M059J (cell line): ENCODE data around the gene FLG2. TPM values are rescaled to one million over a fixed set of nuclear protein-coding genes. Genes with fewer than 3 reads are reported as not detected.

Source experiments
- DNase-seq: peaks from one replicate; pipeline ENCODE4 v3.0.0-alpha.2; 2012; ENCODE audit warnings: low read depth
- total RNA-seq: library from RNA; depleted of rRNA; stranded (reverse); fragments of >200 nt; shearing (Covaris generic); gene quantifications from 2 replicates; pipeline ENCODE4 v1.2.3, GENCODE V29; 2014; rRNA removed

Gene FLG2
- not detected in 2 replicates for total RNA-seq

DNA sequence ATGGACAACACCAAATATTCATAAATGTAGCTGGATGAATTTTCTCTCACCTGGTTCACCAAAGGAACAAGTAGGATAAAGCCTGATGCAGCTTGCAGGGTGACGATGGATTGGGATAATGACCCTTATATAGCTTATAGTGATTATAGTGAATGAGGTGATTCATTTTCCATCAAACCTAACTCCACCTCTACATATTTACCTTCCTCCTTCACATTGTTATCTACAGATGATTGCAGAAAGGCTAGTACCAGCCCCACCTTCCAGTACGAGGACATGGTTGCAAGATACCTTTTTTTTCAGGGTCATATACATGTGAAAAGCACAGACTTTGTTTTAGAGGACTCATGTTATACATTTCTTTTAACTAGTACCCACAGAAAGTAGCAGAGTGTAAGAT lies at the start of gene FLG2:
Gene FLG2, minus strand, starts transcription at position 101 of the 400 bp plus-strand sequence. CDS start 1,122 bp downstream, outside the sequence.
- no peak for DNase-seq

DNA sequence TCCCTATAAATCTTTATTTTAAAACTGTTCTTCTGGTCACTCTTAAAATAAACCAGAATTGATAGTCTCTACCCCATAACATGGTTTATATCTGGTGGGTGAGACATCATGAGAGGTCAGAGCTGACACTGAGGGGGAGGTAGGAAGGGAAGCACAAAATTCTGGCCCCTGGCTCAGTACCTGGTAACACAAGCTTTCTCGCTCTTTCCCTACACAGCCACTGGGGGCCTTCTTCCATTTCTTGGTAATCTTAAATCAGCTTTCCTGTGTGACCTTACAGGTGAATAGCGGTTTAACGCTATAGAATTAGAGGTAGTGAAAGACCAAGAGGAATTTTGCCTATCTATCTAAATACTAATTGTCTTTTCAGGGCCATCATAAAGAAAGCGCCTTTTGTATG lies 48.9 kb upstream of the FLG2 start:
- no peak for DNase-seq

DNA sequence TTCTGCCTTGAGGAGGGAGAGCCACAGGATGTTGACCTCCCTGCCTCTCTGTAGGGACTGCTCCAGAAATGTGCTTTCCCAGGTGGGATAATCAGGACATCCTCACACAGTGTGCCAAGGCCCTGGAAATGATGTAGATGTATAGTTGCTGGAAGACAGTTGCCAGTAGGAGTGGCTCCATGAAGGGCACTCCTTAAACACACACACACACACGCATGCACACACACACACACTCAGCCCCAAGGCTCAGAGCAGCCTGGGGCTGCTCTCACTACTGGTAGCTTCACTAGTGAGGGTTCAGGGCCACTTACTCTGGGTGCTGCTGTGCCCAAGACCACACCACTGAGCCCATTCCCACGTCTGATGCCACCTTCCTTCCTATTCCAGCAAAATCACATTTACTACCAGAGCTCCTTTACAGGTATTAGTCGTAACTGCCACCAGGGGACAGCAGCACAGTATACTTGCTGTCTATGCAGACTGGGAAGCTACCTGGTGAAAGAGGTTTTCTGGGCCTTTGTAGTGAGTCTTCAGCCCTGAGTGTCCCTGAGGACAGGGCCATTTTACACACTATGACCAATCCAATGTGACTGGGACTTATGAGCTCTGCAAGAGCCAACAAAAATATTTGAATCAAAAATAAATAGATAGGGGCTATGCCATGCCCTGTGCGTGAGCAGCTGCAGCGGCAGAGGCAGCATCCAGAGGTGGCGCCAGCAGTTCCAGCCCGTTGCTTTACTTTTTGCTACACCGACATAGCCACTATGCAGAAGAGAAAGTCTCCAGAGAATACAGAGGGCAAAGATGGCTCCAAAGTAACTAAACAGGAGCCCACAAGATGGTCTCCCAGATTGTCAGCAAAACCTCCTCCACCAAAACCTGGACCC lies 39.2 kb upstream of the FLG2 start:
- peak; percentile 47 for DNase-seq

DNA sequence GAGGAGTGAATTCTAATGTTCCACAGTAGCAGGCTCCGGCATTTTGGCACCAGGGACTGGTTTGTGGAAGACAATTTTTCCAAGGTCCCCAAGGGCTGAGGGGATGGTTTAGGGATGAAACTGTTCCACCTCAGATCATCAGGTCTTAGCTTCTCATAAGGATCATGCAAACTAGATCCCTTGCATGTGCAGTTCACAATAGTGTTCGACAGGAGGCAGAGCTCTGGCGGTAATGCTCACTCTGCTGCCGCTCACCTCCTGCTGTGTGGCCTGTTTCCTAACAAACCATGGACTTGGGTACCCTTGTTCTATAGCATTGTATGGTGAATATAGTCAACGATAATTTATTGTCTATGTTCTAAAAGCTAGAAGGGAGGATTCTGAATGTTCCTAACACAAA lies 37.7 kb upstream of the FLG2 start:
- peak; percentile 12 for DNase-seq

DNA sequence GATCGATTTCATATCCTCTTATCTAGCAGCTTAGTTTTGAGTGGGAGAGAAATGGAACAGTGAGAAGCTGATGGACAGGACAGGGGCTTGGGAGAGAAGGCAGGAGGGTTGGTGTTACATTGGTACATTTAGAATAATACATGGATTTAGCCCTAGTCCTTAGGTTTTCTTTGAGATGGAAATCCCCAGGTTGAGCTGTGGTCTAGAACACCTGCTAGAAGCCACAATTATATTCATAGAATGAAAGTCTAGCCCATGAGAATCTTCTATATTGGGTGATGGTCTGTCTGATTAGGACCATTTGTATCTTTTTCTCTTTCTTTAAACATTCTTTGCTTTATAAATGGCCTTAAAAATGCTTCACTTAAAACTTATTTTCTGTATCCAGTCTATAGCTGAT lies 34.3 kb upstream of the FLG2 start:
- DNase-seq, result no peak

DNA sequence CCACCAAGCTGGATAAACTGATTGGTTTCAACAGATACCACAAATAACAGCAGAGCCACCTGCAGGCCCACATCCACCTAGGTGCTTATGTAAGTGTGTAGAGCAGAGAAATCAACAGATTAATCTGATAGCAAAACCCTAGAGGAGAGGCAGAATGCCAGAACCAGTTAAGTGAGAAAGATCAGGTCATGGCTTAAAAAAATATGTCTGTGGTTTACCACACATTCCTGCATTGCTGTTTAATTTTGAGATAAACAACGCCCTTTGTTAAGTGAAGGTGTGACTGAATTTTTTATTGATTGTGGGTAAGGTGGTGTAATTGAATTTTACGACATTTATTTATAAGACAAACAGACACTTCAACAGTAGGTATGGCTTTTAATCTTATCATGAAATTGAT lies 33.1 kb upstream of the FLG2 start:
- peak; percentile 9 for DNase-seq

DNA sequence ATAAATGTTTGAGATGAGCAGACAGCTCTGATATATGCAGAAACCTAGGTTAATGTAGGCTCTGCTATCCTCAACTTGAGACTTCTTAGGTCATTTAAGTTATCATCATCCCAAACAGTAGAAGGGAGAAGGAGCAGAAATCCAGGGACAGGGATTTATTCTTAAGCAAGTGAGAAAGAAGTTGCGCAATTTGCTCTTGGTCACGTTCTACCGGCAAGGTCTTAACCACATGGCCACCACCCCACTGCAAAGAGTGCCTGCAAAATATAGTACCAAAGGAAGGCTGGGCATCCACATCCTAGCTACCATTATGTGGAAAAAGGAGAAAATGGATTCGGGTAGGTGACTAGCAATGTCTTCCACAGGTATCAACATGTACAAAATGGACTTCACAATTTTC lies 29.1 kb upstream of the FLG2 start:
- DNase-seq, result no peak

DNA sequence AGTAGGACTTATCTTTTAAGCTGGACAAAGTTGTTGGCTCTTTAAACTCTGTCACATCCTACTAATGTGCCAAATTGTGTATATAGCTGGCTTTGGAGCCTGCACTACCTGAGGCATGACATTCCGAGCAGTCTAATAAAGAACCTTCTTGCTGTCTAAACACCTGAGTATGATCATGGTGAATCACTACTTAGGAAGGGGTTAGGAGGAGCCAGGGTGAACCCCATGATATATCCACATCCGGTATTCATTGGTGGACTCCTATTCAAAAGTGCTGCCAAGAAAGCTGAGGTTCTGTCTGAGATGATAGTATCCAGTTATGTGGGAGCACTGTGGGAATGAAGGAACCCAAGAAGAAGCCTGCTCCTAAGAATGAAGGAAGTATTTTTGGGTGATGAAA lies 27.1 kb upstream of the FLG2 start:
- DNase-seq, result no peak

DNA sequence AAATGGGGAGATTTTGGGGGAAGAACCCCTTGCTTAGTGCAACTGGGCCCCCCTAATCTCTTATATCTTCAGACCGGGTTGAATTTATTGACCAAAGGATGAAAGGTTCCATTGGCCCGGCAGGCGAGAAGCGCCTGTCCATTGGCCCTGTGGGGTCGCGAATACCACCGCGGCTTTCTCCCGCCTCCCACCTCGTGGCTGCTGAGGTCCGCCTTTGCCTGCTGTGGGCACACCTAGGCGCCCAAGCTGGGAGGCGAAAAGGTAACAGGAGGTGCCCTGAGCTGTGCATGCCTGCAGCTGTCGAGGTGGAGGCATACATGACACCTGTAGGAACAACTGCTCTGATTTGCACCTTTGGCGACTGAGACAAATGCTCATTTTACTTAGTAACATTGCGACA lies 21.1 kb upstream of the FLG2 start:
- DNase-seq, result no peak

DNA sequence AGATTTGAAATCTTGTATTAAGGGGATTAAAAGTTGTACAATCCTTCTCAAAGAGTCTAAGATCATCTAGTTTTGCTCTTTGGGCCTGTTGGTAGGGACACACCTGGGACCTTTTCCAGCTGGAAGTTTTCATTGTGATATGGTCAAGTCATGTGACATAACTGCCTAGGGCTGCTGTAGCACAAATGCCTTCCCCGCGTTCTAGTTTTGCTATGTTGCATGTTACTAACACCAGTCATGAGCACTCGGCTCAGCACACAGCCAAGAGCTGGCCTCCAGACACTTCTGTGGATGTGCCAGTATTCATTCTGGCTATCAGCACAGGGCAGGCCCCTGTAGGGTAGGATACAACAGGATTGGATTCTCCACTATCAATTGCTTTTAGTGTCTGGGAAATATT lies 14.6 kb upstream of the FLG2 start:
- no peak for DNase-seq

DNA sequence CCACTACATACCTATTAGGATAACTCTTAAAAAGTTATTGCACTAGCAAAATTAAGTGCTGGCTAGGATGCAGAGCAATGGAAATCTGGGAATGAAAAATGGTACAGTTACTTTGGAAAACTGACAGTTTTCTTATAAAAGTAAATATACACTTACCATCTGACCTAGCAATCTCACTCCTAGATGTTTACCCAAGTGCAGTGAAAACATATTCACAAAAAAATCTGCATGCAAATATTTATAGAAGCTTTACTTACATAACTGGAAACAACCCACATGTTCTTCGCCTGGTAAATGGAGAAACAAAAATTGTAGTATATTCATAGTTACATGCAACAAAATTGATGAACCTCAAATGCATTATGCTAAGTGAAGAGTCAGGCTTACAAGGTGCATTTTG lies 12.9 kb upstream of the FLG2 start:
- DNase-seq, result no peak

DNA sequence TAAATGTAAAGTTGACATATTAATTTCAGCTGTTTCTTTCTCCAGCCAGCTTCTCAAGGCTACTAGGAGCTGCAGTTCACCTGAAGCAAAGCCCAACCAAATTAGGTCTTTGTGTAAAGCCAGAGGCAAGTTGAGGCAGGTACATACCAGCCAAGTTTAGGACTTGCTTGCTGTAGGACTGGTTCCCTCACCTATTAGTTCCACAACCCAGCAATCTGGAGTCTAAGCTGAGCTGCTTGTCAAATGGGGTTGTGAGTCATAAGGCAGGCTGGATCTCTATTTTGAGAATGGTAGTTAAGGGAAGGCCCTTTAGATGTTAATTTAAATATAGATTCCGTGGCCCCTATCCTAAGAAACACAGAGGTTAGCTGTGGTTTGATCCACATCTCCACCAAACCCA lies 7.6 kb upstream of the FLG2 start:
- no peak for DNase-seq

DNA sequence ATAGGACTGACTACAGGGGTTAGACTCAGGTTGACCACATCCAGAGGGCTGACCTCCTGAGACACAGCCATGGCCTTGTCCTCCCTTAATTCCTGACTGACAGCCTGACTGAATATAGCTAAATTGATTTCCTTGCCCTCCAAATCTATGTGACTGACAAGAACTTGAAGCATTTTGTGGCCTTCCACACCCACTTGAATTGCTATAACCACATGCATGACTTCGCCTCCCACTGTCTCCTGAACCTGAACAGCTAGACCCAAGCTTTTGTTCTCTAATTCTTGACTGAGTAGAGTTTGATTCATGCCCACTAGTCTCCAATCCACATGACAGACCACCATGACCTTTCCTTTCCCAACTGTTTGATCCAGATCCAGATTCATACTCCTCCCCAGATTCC lies 3.1 kb downstream of the FLG2 start:
- DNase-seq, result no peak

DNA sequence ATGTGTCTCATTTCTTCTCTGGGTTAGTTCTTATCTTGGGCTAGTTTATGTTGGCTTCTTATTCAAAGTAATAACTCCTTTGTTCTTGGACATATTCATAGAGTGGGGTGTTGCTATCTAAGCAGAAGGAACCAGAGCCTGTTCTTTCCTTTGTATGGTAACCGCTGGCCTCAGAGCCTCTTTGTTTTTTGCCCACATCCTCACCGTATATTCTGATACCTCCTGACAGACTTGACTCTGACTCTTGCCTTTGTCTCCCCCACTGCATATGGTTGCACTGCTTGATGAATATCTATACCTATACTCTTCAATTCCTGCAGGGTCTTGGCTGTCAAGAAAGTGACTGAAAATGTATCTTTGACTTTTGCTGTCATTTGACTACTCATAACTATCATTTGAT lies 10.2 kb downstream of the FLG2 start:
- no peak for DNase-seq

DNA sequence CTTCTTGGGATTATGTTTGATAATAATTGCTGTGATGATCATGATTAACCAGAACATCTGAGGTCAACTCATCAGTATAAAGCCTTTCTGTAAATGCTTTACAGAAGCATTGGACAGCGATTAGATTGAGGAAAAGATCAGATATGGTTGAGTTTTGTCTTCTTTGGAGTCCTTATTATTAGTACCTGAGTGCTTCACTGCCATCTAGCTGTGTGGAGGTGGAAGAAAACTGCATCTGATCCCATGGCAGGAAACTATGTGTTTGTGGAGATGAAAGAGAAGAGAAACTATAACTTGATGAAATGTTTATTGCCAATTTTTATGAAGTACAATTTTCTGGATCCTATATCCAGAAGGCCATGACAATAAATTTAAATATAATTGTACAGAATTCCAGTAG lies 11.4 kb downstream of the FLG2 start:
- peak; percentile 23 for DNase-seq

DNA sequence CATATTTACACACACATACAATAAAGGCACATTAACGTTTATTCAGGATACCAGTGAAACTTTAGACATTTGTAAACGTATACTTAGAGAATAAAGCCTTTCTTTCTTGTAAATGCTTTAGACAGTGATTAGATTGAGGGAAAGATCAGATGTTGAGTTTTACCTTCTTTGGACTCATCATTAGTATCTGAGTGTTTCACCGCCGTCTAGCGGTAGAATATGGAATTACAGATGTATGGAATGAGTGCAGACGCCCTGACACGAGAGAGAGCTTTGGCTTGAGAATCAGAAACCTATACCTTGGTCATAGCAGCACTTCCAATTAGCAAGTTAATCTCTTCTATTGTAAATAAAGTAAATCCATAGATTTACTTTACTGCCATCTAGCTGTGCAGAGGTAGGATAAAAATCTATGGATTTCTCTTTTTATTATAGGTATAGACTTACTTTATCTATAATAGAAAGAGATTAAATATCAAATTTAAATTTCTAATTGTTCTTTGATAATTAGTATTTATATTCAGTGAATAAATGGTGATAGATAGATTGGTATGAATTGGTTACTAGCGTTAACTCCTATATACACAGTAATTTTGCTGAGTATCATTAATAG lies 12.6 kb downstream of the FLG2 start:
- DNase-seq, result peak; percentile 71

DNA sequence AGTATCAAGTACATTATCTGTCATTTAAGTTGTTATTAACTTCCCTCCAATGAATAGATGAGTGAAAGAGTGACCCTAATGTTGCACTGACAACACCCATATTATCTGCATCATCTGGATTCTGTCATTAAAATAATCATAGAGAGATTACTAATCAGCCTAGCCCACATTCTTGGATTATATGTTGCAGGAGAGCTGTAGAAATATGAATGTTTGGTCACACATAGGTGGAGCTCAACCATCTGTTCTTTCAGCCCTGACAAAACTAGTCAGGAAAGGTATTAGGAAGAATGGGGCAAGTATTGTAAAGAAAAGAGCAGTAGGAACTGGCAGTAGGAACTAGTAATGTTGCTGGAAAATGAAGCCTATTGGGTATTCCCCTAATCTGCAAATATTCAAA lies 15.4 kb downstream of the FLG2 start:
- no peak for DNase-seq

DNA sequence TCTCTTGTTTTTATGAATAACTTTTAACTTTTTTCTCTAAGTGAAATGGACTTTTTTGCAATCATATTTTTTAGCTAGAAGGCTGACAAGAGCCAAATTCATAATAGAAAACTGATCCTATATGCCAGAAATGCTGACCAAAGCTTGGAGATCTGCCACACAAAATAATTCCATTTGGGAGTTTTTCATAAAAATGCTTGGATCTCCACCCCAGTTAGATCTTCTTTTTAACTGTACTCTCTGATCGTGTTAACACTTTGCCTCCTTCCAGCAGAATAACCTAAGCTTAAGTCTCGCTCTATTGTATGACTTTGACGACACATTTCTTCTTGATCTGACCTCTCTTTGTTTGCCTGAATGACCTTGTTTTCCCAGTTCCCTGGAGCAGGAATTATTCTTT lies 16.8 kb downstream of the FLG2 start:
- no peak for DNase-seq

DNA sequence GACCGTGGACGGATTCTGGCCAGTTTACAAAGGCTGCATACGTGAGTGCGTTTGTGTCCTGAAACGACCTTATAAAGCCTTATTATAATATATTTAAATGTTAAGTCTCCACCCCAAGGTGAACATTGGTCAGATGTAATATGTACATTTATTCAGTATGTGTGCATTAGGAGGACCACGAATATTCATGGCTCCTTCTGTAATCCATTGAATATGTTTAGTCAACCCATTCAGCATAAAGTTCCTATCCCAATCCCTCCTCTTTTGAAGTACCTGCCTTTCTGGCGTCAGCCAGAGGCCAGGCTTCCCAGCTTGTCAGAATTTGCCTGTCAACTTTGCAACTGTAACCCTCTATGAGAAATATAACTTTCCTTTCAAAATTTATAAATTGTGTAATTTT lies 24.4 kb downstream of the FLG2 start:
- DNase-seq, result no peak

DNA sequence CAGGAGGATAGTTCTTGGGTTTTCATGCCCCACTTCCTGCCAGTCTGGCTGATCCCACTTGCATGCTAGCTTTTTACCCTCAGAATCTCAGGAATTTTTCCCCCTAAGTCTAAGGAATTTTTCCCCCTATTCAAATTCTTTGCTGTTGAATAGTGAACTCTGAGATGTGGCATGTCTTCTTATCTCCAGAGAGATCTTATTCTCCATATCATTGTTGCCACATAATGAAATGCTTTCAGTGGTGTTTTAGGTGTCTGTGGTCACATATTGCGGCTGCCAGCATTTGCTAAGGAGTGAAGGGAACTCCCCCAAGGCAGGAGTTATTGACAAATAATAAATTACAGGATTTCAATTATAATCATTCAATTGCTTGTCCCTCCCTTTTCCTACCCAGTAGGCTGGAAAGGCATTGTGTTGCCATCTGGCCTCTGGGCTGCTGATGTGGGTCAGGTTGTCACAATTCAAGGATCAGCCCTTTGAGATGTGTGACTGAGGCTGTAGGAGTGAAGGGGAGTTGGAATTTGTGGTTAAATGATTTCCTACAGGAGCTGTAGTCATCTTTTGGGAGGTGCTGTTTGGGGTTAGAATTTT lies 30.9 kb downstream of the FLG2 start:
- DNase-seq, result peak; percentile 69

DNA sequence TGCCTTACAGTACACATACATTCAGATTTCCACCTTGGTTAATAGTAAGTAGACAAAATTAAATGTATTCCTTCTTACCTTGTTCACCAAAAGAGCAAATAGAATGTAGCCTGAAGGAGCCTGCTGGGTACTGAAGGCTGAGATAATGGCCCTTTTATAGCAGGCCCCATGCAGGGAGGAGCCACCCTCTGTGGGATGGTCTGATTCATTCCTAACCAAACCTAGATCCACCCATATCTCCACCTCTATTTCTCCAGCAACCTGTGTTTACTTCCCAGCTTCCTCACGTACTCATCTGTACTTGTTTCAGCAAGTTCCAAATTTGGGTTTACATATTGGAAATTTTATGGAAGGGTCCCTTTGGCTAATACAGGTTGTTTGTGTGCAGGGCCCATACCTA lies 34.7 kb downstream of the FLG2 start, which contains the start of gene FLG:
Gene FLG, minus strand, starts transcription at position 129 of the 400 bp plus-strand sequence. CDS start 9,783 bp downstream, outside the sequence.
- DNase-seq, result peak; percentile 11

DNA sequence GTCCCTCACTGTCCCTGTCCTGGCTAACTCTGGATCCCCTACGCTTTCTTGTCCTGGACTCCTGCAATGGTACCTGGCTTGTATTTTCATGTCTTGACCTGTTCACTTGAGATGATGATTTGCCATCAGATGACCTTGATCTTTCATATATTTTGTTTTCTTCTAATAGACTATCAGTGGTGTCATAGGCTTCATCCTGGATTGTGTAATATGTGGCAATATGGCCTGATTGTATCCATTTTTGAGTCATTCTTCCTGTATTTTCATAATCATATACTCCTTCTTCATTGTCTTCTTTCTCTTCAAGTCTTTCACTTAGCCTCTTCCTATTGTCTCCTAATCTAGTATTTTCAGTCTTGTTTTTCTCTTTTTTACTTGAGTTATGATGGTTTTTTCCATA lies 45.8 kb downstream of the FLG2 start:
- no peak for DNase-seq

DNA sequence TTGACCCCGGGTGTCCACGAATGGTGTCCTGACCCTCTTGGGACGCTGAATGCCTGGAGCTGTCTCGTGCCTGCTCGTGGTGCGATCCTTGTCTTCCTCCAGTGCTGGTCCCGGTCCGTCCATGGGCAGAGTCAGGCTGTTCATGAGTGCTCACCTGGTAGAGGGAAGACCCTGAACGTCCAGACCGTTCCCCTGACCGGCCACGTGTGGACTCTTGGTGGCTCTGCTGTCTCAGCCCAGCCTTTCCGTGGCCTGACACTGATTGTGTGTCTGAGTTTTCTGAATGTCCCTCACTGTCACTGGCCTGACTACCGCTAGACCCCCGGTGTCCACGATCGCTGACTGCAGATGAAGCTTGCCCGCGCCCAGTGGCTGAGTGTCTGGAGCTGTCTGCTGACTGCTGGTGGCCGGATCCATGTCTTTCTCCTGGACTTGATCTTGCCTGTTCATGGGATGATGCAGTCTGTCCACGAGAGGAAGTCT lies 46.4 kb downstream of the FLG2 start:
- DNase-seq, result no peak
